GM19238 (cell line): ENCODE measurements around the gene RPS6KA2.

Experiments used
- DNase-seq: peaks from one replicate; pipeline ENCODE4 v3.0.0; 2011; ENCODE audit warnings: low spot score; ENCODE audit not compliant: insufficient read length

RPS6KA2 gene

DNA sequence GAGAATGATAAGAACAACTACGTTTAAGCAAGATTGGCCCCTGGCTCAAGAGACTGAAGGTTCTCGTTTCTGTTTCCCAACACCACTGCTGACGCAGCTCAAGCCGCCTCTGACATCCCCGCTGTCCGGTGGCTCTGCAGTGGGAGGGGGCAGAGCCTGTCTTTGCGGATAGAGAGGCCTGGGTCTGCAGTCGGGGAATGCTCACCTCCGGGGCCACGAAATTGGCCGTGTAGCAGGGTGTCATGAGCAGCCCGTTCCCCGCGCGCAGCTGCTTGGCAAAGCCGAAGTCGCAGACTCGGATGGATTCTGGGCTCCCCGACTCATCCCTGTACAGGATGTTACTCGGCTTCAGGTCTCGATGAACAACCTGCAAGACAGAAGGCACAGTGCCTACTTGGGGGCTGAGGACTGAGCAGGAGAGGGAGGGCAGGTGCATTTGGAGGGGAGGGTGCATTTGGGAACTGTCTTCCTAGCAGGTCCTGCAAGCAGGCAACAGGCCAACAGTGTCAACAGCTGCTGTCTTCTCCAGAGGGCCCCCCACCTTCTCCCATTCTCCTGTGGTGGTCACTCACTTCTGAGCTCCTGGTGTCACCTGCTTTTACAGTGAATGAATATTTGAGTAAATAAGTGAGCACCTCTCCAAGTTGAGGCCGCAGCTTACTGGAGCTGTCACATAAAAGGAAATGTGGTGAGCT, 203.9 kb downstream of the RPS6KA2 start:
- DNase-seq, result no peak

DNA sequence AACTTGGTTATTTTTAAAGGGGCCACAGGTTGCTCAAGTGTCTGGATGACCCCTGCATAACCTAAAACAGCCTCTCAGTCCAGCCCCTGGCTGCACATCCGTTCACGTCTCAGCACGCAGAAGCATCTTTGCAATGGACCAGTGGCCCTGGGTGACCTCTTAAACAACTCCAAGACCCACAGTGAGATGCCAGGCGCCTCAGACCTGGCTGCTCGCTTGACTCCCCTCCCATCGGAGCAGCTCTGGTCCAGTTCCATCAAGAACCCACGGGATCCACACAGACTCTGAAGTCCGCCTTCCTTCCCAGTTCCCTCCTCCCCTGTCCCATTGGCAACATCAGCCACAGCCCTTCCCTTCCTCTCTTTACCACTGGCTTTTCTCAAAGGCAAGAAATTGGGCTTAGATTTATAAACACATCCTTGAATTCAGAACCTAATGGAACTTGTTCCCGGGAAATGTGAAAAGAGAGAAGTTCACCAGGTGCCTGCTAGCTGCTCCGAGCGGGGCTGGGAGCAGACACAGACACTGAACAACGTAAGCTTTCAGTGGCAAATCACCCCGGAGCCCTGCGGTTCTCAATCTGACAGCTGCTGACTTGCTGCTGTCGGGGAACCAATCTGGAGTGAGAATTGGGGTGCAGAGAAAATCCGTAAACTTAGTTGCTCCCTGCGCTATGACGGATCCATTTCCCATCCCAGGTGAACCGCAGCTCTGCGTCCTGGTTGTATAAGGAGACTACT, 204.7 kb downstream of the RPS6KA2 start:
- DNase-seq, result no peak

DNA sequence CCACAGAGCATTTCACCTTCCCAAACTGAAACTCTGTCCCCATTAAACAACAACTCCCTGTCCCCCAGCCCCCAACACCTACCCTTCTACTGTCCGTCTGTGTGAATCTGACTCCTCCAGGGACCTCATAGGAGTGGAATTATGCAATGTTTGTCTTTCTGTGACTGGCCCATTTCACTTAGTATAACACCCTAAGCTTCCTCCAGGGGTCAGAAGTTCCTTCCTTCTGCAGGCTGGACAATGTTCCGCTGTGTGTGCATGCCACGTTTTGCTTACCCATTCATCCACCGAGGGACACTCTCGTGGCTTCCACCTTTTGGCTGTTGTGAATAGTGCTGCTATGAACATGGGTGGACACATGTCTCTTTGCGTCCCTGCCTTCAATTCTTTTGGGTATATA, 206.7 kb downstream of the RPS6KA2 start:
- no peak for DNase-seq

DNA sequence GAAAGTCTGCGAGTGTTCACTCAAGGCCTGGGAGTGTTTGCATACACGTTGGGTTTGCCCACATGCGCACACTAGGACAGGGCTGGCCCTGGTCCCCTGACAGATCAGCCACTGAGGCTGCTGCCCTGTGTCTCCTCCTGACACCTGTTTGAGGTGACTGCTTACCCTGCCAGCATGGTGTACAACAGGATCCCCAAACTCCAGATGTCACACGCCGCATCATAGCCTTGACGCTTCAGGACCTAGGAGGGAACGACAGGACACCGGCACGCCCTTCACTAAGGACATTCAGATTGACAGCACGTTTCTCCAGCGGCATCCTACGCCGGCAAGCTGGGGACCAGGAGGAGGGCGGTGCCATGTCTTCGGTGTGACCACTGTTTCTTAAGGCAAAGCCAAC, 207.3 kb downstream of the RPS6KA2 start:
- no peak for DNase-seq

DNA sequence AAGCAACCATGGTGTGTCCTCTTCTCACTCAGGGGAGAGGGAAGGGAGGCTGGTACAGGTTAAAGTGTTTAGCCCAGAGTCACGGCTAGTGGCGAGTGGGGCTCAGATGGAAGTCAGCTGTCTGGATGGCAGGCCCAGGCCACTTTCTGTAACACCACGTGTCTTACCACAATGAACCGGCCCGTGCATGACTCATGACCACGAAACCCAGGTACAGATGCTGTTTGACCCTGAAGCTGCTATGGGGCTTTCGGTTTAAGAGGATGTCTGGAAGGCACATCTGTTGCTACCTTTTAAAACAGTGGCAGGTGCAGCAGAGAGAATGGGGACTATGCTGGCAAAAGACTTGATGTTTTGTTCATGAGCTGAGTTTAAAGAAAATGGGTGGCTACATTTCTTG, 207.8 kb downstream of the RPS6KA2 start:
- DNase-seq, result peak; percentile 64

DNA sequence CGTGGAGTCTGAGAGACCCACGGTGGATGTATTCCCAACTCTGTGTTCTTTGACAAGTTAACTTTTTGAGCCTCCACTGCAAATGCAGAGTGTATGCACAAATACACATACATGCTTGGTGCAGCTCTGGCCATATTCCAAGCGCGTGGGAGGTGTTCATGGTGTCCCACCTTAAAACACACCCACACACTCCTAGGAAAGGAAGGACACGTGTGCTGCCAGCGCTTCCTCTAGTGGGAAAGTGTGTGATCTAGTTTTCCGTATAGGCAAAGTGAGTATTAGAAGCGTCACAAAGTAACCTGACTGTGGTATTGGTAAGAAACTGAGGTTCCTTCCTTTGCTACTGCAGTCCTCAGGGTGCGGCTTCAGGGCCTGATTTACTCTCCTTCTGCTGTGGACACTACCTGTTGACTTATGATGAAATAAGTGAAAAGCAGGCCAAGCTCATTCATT, 208.3 kb downstream of the RPS6KA2 start:
- DNase-seq, result no peak

DNA sequence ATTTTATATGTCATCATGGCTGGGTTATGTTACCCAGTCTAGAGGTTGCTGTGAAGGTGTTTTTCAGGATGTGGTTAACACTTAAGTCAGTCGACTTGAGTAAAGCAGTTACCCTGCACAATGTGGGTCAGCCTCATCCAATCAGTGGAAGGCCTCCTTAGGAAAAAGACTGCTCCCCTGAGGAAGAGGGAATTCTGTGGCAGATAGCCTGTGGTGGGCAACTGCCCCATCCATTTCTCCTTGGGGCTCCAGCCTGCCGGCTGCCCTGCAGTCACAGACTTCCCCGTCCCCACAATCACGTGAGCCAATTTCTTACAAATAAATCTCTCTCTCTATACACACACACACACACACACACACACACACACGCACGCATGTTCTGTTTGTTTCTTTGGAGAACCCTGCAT, 209.8 kb downstream of the RPS6KA2 start:
- DNase-seq, result no peak

DNA sequence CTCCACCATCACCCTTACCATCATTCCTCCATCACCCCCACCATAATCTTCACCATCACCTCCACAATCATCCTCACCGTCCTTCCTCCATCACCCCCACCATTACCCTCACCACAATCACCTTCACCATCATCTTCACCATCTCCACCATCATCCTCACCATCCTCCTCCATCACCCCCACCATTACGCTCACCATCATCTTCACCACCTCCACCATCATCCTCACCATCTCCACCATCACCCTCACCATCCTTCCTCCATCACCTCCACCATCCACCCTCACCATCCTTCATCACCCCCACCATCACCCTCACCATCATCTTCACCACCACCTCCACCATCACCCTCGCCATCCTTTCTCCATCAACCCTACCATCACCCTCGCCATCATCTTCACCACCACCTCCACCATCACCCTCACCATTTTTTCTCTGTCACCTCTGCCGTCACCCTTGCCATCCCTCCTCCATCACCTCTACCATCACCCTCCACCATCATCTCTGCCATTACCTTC, 211.2 kb downstream of the RPS6KA2 start:
- DNase-seq, result no peak

DNA sequence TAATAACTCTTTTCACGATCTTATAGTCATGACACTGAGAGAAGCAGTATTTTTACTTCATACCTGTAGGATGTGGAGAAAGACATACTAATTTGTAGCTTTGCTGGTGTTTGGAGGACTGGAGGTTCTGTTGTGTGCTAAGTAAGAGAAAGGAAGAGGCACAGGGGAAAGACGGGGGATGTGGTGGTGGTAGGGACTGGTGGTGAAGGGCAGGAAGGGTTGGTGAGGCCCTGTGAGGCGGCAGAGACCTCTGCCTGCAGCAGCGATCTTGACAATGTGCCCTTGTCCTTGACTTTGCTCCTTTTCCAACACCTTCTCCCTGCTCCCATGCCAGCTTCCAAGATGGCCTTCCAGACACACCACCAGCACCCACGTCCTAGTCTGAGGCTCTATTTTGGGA, 211.7 kb downstream of the RPS6KA2 start:
- DNase-seq, result no peak

DNA sequence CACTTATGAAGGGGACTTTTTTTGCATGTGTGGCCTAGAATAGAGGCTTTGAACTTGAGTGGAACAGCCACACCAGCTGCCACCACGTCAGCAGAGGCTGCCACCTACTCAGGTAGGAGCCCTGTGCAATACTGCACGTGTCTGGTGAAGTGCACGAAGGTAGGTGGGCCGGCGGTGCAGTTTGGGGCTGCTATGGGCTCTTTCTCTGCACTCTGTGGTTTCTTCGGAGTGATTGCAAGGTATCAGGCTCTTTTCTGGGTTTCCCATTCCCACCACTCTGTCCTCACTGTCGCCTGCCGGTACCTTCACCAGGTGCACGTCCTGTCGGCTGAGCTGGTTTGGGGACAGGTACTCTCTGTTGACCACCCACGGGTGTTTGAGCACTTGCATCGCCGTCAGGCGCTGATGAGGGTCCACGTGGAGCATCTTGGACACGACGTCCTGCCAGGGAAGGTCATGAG, 213.5 kb downstream of the RPS6KA2 start:
- no peak for DNase-seq

DNA sequence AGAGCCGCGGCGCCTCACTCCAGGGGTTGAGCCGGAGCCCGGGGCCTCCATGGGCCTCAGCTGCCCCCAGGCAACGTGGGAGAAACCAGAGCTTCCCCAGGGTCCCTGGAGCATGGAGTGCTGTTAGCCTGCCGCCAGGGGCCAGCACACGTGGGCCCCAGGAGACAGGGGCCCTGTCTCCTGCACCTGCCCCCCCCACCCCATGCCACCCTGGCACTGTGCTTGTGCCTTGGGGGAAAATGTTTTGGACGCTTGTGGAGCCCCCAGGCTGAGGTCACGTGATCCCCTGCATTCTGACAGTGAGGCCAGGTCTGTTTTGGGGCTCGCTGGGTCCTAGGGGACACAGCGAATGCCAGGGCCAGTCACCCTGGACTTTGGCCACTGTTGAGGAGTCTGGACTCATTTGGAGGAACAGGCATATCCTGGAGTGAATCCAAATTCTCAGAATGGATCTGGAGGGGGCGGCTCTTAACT, 214.1 kb downstream of the RPS6KA2 start:
- no peak for DNase-seq

DNA sequence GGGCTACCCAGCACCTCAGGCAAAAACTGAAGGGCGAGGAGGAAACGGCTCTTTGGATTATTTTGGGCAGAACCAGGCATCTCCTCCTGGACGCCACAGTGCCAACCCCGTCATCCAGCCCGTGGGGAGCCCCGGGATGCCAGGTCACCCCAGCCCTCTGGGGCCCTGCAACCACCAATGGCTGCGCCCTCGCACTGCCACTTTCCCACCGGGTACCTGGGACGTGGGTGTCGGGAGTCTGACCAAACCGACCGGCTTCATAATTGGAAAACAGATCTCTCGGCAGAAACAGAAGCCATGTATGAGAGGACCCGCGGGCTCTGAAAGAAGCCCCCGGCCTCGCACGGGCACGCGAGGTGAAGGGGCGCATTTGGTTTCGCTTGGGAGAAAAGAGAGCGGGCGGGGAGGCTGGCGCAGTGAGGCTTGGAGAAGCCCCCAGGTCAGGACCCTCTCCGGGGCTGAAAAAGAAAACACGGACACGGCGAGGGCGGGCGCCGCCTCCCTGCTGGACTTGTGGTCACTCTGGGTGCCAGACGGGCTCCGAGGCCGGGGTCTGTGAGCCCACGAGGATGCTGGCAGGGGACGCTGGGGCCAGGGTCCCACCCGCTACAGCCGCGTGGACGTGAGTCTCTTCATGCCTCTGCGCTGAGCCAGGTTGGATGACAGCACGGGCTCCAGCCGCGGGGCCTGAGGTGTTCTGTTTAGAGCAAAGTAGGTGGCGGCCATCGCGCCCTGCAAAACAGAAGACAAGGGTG, 214.7 kb downstream of the RPS6KA2 start:
- DNase-seq, result no peak

DNA sequence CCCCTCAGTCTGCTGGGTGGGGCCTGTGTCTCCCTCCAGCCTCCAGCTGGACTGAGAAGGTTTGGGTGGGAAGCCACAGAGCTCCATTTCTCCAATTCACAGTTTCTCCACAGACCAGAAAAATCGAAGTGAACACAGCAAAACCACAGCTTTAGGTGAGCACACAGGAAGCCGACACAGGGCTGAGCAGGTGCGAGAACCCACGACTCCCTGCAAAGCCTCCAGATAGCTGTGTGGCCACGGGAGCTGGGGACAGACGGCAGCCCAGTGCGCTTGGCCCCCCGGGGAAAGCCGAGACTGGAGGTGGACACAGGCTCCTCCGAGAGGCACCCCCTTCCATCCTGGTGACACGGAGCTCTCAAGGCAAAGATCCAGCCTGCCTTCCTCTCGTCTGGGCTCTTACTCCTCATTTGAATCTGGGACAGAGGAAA, 215.3 kb downstream of the RPS6KA2 start:
- DNase-seq, result no peak

DNA sequence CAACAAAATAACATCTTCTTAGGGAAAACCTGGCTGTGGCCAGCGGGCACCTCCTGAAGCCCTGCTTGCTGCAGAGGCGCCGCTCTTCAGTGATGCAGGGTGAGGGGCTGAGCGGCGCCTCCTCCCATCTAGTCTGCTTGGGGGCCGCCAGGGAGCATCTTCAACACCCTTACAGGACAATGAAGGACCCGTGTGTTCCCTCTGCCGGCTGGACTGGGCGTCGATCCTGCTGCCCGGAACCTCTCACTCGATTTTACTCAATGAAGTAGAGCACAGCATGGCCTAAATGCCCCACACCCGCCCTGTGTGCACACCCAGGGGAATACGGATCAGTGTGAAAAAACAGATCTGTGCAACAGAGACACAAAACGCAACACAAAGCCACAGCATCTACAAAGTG, 215.8 kb downstream of the RPS6KA2 start:
- no peak for DNase-seq

DNA sequence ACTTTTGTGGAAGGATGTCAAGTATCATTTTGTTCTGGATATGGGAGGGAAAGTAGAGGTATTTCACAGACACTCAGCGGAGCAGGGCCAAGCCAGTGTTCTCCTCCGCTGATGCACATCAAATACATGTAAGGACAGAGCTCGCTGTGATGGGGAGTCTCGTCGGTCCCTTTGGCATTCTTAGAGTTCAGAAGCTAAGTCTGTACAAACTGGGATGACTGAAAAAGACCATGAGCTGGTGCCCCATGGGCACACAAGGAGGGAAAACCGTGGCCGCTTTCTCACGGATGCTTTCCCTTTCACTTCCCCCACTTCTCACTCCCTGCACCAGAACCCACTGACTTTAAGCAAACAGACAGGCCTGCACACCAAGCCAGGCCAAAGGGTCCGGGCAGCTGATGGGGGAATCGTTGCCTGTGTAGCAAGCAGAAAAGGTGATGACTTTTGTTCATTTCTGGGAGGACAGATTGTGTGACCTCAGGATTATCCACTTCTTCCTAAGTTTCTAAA, 216.6 kb downstream of the RPS6KA2 start:
- no peak for DNase-seq

DNA sequence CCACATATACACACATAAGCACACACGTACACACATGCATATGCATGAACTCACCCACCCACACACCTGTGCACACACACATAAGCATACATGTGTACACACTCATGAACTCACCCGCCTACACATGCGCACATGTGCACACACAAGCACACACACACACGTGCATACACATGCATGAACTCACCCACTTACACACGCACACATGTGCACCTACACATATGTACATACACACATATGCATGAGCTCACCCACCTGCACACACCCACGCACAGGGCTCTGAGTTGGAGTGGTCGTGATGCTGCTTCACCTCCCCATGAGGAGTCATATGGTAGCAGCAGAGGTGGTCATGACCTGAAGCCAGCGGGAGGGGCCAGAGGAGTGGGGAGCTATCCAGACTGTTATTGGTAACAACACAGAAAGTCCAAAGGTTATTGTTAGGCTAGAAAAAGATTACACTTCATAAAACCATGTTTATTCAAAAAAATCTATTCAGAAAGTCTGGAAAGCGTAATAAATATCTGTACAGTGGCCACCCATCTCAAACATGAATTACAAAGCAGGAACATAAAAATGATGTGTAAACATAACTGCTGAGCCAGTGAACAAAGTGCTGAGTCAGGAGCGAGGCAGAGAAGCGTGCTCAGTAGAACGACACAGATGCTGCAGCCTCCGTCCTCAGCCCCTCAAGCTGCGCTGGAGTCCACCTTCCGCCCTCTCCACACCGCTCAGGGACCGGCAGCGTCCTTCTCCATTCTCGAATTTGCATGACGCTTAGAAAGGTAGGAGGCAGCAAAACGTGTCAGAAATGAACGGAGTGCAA, 217.9 kb downstream of the RPS6KA2 start:
- DNase-seq, result no peak

DNA sequence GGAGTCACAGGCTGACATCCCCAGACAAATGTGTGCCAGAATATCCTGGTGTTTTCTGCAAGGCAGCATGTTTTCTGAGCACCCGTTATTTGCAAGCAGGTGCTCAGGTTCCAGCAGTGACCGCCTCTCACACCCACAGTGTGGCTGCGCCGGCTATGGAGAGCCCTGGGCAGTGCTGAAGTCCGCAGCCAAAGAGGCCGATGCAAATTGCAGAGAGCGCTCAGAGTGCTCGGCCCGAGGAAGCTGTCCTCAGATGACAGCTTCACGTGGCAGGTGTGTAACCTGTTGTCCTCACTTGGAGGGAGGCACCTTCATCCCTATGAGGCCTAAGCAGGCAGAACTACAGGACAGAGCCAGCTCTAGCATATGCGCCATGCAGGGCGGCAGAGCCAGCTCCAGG, 220.9 kb downstream of the RPS6KA2 start:
- DNase-seq, result no peak

DNA sequence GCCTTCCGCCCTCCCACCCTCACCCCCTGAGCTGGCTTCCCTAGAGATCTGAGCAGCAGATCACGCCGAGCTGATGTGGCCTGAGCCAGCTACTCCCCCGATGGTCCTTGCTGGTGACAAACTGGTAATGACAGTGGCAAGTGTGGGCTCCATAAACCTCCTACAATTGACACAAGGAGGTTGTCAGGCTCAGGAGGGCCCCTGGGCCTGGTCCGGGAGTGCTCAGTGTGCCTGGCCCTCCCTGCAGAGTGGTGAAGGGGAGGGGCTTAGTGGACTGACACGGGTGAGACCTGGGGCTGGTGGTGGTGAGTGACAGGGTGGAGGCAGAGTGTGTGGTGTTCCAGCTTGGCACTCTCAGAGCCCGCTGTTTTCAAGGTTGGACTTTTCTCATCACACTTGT, 221.7 kb downstream of the RPS6KA2 start:
- DNase-seq, result no peak

DNA sequence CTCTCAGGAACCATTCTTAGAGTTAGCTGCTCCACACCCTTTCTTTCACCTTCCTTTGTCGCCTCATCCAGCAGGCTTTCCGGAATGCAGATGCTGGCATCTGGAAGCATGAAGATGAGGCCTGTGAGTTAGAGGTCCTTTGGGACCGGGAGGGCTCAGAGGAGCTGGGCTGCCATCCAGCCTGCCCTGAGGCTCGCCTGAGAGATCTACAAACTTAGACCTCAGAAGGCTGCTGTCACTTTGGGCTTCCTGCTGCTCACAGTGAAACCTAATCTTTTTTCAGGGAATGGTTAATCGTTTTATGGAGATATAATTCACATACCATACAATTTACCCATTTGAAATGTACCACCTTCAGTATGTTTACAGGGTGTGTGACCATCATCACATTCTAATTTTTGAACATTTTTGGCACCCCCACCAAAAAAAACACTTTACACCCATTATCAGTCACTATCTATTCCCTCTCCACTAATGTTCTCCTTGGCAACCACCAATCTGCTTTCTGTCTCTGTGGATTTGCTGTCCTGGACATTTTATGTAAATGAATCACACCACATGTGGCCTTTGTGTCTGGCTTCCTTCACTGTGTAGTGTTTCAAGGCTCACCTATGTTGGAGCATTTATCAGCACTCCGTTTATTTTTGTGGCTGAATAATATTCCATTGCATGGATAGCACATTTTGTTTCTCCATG, 224.3 kb downstream of the RPS6KA2 start:
- no peak for DNase-seq

DNA sequence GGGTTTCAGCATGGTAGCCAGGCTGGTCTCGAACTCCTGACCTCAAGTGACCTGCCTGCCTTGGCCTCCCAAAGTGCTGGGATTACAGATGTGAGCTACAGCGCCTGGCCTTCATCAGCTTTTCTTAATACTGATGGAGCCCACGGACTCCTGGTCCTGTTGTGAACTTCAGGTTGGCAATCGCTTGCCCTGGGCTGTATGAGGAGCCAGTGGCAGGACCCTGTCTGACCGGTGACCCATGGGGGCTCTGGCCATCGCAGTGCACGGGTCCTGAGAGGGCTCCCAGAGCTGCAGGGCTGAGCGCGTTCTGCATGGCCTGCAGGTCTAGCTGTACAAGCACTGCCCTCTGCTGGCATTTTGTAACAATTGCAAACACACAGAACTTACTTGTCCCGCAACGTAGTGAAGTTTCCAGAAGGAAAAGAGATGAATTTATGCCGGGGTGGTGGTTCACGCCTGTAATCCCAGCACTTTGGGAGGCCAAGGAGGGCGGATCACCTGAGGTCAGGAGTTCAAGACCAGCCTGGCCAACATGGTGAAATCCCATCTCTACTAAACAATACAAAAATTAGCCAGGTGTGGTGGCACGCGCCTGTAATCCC, 226.3 kb downstream of the RPS6KA2 start:
- DNase-seq, result peak; percentile 63
